ENCODE data around the gene TSHZ3.

Gene TSHZ3

GRCh38 chr19:31353833-31354232, 4.6 kb upstream of the TSHZ3 start:
- DNase-seq (ENCODE audit: low read depth), result no peak

DNA sequence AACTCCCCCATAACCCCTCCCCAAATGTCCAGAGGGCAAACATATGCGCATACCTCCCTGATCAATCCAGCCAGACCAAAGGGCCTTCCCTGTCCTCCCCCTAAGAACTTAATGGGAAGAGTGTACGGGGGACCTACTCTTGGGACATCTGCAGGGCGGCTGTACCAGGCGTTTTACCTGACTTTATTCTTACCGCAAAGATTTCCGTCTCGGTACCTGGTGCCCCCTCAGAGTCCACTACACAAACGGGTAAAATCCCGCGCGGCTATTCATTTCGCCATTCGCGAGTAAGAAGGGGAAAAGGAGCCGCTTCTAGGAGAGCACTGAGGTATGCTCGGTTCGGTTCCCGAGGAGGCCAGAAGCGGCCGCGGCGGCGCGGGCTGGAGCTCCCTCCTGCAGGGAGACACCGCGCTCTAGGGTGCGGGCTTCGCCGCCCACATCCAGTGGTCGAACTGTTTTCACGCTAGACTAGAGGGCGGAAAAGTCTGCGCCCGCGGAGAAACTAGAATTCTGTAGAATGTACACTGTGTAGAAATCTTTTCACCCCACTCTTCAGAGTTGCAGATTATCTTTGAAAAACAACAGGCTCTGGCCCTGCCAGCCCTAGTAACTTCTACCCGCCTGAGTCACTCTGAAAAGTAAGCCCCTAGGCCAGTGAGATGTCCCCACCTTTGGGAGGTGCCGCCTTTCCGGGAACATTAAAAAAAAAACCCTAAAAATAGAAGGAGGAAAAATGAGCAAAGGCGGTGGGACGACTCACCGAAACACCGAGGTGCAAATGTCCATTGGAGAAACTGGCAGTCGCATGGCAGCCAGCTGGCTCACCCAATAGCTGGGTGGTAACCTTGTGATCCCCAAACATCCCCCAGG, 3.8 kb upstream of the TSHZ3 start:
- DNase-seq (ENCODE audit: low read depth), result no peak

GRCh38 chr19:31352296-31352781, 3.1 kb upstream of the TSHZ3 start:
- no peak for DNase-seq (ENCODE audit: low read depth)

- no peak for DNase-seq (ENCODE audit: low read depth)
Measured at GRCh38 chr19:31351855-31352195, 2.6 kb upstream of the TSHZ3 start.

DNA sequence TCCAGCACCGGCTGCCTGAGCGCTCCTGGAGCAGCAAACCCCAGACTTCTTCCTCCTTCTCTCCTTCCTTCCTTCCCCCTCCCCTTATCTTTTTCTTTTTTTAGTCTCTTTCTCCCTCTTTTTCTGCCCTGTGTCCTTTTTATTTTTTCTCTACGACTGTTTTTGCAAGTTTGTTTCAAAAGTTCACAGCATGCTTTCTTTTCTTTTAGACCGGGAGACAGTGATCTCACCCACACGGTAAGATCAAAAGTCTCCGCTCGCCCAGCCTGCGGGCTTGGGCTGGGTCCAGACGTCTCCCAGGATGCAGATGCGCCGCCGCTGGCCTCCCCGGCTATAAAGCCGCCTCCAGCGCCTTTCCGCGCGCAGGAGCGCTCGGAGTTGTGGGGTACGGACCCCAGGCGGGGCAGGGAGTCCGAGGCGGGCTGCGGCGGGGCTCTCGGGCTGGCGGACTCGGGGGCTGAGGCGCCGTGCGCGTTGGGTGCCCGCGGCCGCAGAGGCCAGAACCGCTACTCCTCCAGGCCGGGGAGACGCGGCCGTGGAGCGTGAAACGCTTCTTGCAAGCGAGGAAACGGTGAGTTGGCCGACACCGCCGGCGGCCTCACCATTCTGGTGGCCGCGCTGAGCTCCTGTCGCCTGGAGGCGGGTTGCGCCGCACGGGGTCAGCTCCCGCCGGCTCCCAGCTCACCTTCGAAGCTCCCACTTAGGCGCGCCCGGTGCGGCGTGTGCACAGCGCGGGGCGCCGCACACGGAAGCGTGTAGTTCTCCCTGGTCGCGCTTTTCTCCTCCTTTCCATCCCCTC, 2.0 kb upstream of the TSHZ3 start:
- peak; percentile 64 for DNase-seq (ENCODE audit: low read depth)

- peak; percentile 59 for DNase-seq (ENCODE audit: low read depth)
Measured at GRCh38 chr19:31350693-31351055, 1.4 kb upstream of the TSHZ3 start.

DNA sequence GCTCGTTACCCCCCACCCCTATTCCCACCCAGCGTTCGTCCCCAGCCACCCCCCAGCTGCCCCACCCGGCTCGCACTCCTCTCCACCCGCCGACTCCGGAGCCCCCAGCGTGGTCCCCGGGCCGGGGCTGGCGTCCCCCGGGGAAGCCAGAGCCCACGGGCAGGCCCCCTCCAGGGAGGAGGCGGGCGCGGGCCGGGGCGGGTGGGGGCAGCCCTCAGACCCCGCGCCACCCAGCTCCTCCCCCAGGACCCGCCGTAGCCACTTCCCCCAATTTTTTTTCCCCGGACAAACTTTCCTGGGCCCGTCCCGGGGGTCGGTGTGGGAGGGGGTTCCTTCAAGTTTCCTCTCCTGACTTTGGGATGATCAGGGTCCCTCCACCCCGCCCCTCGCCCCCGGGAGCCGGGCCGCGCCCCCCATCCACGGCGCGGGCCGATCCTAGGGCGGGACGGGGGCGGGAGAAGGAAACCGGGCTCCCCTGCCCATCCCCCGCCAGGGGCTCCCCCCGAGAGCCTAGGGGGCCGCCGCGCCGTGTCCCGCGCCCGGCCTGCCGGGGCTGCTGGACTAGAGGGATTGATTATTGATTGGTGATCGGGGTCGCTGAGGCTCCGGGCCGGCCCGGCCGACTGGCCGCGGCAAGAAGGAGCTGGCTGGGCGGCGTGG, 927 bp upstream of the TSHZ3 start:
- DNase-seq (ENCODE audit: low read depth), result peak; percentile 46

DNA sequence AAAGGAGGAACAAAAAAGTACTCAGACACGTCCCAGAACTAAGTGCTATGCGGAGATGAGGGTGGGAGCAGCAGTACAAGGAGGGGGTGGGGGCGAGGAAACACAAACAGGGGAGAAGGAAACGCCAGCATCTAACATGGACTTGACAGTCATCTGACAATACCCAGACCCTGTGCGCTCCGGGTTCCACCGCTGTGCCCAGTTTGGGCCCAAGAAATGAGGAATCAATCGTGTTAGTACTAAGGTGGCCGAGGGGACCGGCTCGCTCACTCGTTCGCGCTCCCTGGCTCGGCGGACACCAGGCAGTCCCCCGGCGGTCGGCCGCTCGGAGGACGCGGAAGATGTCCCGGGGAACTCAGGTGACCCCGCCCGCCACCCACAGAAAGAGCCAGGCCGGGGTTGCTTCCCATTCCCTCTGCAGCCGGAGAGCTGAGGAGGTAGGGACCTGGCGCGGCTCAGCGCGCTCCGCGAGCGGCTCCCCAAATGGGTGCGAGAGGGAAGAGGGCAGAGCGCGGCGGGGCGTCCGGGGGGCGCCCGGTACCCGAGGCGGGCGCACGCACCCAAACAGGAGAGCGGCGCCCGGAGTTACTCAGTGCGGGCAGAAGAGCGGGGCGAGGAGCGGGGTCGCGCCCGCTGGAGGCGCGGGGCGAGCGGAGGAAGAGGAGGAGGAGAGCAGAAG, 616 bp downstream of the TSHZ3 start:
- DNase-seq (ENCODE audit: low read depth), result no peak

DNA sequence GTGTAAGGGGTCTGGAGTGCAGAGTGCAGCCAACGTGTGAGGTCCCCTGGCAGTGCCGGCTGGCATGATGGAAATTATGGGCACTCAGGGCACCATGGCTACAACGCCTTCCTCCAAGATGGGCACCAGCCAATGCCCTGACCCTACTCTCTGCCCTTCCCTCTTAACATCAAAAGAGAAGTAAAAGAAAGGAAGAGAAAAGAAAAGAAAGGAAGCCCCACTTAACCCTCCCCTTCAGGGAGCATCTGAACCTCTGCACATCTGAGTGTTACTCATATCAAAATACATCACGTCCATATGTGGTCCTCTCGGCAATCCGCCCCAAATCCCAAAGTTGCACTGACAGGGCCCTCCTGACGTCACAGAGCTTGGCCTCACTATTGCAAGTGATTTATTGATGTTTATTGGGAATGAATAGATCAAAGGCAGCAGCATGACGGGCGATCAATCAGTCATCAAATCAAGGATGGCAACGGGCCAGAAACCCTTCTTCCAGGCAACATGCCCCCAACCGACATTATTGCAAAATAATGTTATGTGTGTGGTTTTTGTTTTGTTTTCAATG, 1.3 kb downstream of the TSHZ3 start:
- peak; percentile 50 for DNase-seq (ENCODE audit: low read depth)

- no peak for DNase-seq (ENCODE audit: low read depth)
Measured at GRCh38 chr19:31347354-31347753, 1.9 kb downstream of the TSHZ3 start.

GRCh38 chr19:31346184-31347059, 2.8 kb downstream of the TSHZ3 start:
- DNase-seq (ENCODE audit: low read depth), result no peak

DNA sequence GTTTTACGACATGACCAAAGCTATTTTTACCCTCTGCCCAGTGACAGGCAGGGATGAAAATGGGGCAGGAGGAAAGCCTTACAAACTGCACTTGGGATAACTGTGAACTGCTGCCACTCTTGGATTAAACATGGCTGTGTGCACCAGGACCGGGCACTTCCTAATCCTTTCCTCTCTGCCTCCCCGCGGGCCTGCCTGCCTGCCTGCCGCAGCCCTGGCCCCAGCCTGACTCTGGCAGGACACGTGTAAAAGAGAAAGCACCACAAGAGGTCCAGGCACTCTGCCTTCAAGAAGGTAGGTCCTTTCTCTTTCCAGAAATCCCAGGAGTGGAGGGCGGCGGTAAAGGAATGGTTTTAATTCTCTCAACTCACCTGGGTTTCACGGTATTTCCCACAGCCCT, 4.8 kb downstream of the TSHZ3 start:
- DNase-seq (ENCODE audit: low read depth), result no peak

DNA sequence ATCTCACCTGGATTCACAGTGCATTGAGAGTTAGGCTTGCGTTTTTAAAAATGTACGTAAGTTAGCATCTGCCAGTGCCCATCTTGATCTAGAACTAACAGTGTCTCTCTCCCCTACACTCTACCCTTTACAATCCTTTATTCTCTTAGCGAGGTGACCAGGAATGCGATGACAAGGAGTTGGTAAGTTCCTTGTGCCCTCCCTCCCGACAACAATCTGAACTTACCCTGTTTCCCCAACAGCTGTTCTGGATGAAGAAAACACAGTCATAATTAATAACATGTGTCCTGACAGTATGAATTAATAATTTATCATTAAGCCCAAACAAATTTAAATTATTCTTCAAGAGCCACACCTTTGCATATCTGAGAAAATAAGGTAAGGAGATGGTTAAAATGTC, 6.3 kb downstream of the TSHZ3 start:
- DNase-seq (ENCODE audit: low read depth), result peak; percentile 18

DNA sequence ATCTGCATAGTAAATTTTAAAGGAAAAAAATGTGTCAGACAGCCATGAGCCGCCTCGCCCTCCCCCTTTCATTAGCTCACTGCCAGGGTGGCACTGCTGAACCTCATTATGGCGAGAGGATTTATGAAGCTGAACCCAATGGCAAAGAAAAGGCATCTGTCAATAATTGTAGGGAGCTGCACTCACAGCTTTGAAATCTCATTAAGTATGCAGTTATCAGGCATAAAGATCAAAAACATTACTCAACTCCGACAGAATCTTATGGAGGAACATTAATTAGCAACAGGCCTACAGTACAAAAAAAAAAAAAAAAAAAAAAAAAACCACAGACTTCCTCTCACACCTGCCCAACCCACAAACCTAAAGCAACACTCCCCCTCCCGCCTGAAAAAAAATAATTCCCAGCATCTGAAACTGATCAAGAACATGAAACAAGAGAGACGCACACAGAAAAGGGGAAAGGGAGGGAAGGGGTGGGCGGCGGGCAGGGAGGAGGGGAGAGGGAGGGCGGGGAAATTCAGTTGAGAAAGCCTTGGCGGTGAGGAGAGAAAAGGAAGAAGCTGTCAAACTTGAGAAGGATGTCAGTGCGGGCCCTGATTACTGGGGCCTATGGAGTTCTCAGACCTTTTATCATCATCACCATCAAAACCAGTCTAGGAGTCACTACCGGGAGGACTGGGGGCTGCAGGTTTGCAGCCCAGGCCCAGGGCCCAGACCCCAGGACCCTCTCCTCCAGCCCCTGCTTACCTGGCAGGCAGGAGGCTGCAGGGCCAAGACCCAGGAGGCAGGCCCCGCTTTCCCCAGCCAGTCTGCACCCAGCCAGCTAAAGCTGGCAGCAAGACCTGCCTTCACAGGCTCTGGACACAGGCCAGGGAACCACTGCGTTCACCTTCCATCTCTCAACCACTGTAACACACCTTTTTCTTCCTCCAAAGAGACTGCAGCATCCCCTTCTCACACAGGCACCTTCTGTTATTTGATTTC, 8.9 kb downstream of the TSHZ3 start:
- DNase-seq (ENCODE audit: low read depth), result peak; percentile 83

GRCh38 chr19:31339411-31339810, 9.8 kb downstream of the TSHZ3 start:
- DNase-seq (ENCODE audit: low read depth), result no peak

GRCh38 chr19:31338069-31338776, 11.0 kb downstream of the TSHZ3 start:
- peak; percentile 49 for DNase-seq (ENCODE audit: low read depth)

DNA sequence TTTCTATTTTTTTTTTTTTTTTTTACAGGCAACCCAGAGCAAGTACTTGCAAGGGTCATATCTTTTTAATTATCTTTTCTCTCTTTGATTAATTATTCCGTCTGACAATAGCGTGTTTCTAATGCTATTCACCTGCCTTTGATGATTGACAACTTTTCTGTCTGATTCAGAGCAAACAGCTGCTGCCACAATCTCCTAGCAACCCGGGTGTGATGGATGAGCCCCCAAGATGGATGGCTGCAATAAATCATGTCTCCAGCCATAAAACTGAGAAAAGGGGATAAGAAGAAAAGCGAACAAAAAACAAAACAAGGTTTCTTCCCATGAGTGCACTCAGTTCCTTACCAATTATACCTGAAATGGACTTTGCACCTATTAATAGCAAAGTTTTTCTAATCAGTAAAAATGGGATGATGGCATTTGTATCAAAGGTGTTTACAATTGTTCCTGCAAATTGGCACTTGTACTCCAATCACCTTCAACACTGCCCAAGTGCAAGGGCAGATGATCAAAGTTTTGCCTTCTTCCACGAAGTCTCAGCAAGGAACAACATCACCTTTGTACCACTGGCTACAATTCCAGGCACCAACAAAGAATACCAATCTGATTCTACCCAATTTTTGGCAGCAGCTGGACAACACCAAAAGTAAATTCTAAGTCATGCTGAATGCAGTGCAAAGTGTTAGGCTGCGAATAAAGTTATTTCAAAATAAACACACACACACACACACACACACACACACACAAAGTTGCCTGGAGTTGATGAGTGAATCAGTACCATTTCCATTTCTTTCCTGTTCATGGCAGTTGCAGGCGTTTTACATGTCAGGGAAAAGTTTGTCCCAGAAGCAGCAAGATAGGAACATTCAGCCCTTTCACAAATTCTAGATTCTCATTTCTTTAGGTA, 12.0 kb downstream of the TSHZ3 start:
- no peak for DNase-seq (ENCODE audit: low read depth)

GRCh38 chr19:31335716-31336115, 13.5 kb downstream of the TSHZ3 start:
- no peak for DNase-seq (ENCODE audit: low read depth)
